ENCODE measurements around the gene SFXN1. TPM values are rescaled to one million over a fixed set of nuclear protein-coding genes. Genes with fewer than 3 reads are reported as not detected.
"Not testable (repeated sequence)": the region's sequence is repeated elsewhere in the genome, so short reads cannot be mapped to it uniquely, and the experiment has no call there.

SFXN1 gene
- total RNA-seq, 4 donors from 2014 or later, result 28.0 to 48.1 (median 36.0) TPM

DNA sequence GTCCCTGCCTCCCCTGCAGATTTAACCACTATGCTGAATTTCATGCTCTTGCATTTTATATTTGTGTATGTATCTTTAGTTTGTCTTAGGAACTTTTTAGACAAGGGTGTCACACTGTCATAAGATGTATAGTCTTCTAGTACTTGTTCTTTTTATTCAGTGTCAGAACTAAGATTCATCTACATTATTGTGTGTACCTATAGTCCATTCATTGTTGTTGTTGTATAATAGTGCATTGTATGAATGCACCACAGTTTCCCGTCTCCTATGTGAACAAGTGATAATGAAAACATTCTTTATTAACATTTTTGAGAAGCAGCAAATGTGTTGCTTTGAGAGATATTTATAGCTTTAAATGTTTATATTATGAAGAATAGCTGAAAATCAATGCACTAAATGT, 45.9 kb downstream of the SFXN1 start:
- no peak overlapping the region for H3K4me3 ChIP-seq (replicated peaks in 1 of 3)
- no peaks in the 10 kb centered on the region for H3K9me3 ChIP-seq
- TF ChIP-seq POLR2A (IDR thresholded peaks at IDR 0.05), result no peak
- TF ChIP-seq, protein P1, sequence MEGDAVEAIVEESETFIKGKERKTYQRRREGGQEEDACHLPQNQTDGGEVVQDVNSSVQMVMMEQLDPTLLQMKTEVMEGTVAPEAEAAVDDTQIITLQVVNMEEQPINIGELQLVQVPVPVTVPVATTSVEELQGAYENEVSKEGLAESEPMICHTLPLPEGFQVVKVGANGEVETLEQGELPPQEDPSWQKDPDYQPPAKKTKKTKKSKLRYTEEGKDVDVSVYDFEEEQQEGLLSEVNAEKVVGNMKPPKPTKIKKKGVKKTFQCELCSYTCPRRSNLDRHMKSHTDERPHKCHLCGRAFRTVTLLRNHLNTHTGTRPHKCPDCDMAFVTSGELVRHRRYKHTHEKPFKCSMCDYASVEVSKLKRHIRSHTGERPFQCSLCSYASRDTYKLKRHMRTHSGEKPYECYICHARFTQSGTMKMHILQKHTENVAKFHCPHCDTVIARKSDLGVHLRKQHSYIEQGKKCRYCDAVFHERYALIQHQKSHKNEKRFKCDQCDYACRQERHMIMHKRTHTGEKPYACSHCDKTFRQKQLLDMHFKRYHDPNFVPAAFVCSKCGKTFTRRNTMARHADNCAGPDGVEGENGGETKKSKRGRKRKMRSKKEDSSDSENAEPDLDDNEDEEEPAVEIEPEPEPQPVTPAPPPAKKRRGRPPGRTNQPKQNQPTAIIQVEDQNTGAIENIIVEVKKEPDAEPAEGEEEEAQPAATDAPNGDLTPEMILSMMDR (IDR thresholded peaks at IDR 0.05), result no peak
- 94 to 97% methylated on average over 1 of the region's 1 CpG for WGBS, 2 donors
- no peak overlapping the region for H3K27ac ChIP-seq
- intact Hi-C loops (cut with DNase I), result no loop called here
- no peak for DNase-seq
- H3K4me1 ChIP-seq, result no peaks in the 10 kb centered on the region
- H3K36me3 ChIP-seq, result peaks cover 8 to 26% of the 10 kb centered on the region in 2 donors
- H3K27me3 ChIP-seq, result no peaks in the 10 kb centered on the region

DNA sequence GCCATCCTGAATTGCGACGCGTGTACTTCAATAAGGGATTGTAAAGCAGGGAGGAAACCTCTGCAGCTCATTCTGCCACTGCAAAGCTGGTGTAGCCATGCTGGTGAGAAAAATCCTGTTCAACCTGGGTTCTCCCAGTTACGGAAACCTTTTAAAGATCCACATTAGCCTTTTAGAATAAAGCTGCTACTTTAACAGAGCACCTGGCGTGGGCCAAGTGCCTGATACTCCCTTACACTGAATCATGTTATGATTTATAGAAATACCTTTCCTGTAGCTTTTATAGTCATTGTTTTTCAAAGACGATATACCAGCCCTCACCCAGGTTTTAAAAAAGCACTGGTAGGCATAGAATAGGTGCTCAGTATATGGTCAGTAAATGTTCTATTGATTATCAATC, 48.3 kb downstream of the SFXN1 start:
- intact Hi-C loops (cut with DNase I), result no loop called here
- 97 to 99% methylated on average over 6 of the region's 6 CpGs for WGBS, 2 donors

GRCh38 chr5:175531361-175531760, 53.0 kb downstream of the SFXN1 start:
- Histone ChIP-seq H3K4me1 (peaks cover 0 to 6% of the 10 kb centered on the region in 2 donors), H3K27ac (no peak overlapping the region), H3K9me3 (no peaks in the 10 kb centered on the region), H3K4me3 (replicated peaks in 1 of 3) (no peak overlapping the region), H3K36me3 (peaks cover 6 to 8% of the 10 kb centered on the region in 2 donors), H3K27me3 (no peaks in the 10 kb centered on the region)
- no peak for TF ChIP-seq POLR2A (IDR thresholded peaks at IDR 0.05)
- TF ChIP-seq, protein P1 (IDR thresholded peaks at IDR 0.05), result no peak
- 58 to 68% methylated on average over 2 of the region's 2 CpGs for WGBS, 2 donors
- no peak for DNase-seq
- intact Hi-C loops (cut with DNase I), result loop anchor here (10.0 kb wide), 1 partner anchor 183 kb away; no protein-coding TSS in a partner anchor

More for the DNA sequence above, 48.3 kb downstream of the SFXN1 start:
- H3K36me3 ChIP-seq, result peaks cover 8 to 23% of the 10 kb centered on the region in 2 donors
- TF ChIP-seq, protein P1 (IDR thresholded peaks at IDR 0.05), result no peak
- no peak for TF ChIP-seq POLR2A (IDR thresholded peaks at IDR 0.05)
- H3K4me3 ChIP-seq (replicated peaks in 1 of 3), result no peak overlapping the region
- no peak overlapping the region for H3K27ac ChIP-seq
- DNase-seq, result no peak
- no peaks in the 10 kb centered on the region for H3K4me1 ChIP-seq
- H3K27me3 ChIP-seq, result no peaks in the 10 kb centered on the region
- no peaks in the 10 kb centered on the region for H3K9me3 ChIP-seq

GRCh38 chr5:175534070-175534932, 55.9 kb downstream of the SFXN1 start:
- WGBS, 2 donors, result 7 to 9% methylated on average over 16 to 23 of the region's 32 CpGs

GRCh38 chr5:175535331-175535730, 57.0 kb downstream of the SFXN1 start:
- not testable (repeated sequence) for H3K4me3 ChIP-seq (replicated peaks in 1 of 3); H3K36me3 ChIP-seq; H3K27me3 ChIP-seq; H3K4me1 ChIP-seq; H3K27ac ChIP-seq; H3K9me3 ChIP-seq; DNase-seq
- intact Hi-C loops (cut with DNase I), result loop anchor here (10.0 kb wide), 1 partner anchor 179 kb away; no protein-coding TSS in a partner anchor
- 76 to 80% methylated on average over 3 of the region's 3 CpGs for WGBS, 2 donors

More at GRCh38 chr5:175534070-175534932, 55.9 kb downstream of the SFXN1 start:
- Histone ChIP-seq H3K9me3 (no peaks in the 10 kb centered on the region), H3K27me3 (no peaks in the 10 kb centered on the region), H3K4me1 (peaks cover 0 to 6% of the 10 kb centered on the region in 2 donors), H3K36me3 (no peaks in the 10 kb centered on the region), H3K27ac (no peak overlapping the region), H3K4me3 (replicated peaks in 1 of 3) (no peak overlapping the region)
- DNase-seq, result peak; percentile 62 to 64
- intact Hi-C loops (cut with DNase I), result loop anchor here (10.0 kb wide), 1 partner anchor 180 kb away; no protein-coding TSS in a partner anchor
- TF ChIP-seq, protein P1 (IDR thresholded peaks at IDR 0.05), result peak; percentile 66 to 97 (median 90)
- no peak for TF ChIP-seq POLR2A (IDR thresholded peaks at IDR 0.05)
